A204.1 (cell line): ENCODE measurements around the gene KBTBD7.
"Not testable (repeated sequence)": the region's sequence is repeated elsewhere in the genome, so short reads cannot be mapped to it uniquely, and the experiment has no call there.

ENCODE experiments used
- FAIRE-seq: peaks from 2 replicates; lab custom pipeline; 2012; peaks lifted over from hg19 to GRCh38; lab: Jason Lieb, UNC

The KBTBD7 gene

GRCh38 chr13:41196620-41197019, 2.3 kb upstream of the KBTBD7 start:
- FAIRE-seq: no peak

GRCh38 chr13:41196011-41196410, 1.6 kb upstream of the KBTBD7 start:
- FAIRE-seq: no peak

GRCh38 chr13:41193469-41193868, 900 bp downstream of the KBTBD7 start:
- no peak for FAIRE-seq

- no peak for FAIRE-seq
Measured at GRCh38 chr13:41188584-41188983, 5.8 kb downstream of the KBTBD7 start.

DNA sequence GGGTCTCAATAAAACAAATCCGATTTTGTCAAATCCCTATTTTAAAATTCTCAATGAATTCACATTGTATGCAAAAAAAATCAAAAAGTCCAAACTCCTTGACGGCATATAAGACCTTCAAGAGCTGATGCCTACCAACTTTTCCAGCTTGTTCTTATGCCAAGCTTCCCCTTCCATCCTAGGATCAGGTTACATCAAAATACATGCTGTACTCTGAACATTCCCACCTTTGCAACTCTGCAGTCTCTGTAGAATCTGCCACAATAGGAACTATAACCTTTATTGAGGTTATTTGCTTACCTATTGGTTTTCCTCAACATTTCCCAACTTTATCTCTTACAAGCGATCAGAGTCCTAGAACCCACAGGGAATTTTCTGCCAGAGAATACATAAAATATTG, 7.9 kb downstream of the KBTBD7 start:
- no peak for FAIRE-seq

GRCh38 chr13:41182231-41182630, 12.1 kb downstream of the KBTBD7 start:
- FAIRE-seq: no peak

DNA sequence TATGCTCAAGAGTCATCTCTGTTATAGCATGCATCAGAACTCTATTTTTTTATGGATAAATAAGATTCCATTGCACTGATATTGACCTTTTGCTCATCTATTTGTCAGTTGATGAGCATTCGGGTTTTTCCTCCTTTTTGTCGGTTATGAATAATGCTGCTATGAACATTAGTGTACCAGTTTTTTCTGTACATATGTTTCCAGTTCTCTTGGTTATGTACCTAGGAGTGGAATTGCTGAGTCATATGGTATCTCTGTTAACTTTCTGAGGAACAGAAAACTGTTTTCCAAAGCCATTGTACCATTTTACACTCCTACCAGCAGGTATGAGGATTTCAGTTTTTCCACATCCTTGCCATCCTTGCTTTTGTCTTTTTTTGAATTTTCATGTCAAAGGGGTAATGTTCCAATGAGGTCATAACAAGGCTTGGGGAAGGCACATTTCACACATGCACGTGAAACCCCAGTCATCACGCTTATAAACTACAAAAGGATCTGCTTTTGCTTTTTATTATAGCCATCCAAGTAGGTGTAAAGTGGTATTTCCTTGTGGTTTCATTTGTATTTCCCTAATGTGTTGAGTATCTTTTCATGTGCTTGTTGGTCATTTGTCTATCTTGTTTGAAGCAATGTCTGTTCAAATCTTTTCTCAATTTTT, 14.6 kb downstream of the KBTBD7 start:
- no peak for FAIRE-seq

DNA sequence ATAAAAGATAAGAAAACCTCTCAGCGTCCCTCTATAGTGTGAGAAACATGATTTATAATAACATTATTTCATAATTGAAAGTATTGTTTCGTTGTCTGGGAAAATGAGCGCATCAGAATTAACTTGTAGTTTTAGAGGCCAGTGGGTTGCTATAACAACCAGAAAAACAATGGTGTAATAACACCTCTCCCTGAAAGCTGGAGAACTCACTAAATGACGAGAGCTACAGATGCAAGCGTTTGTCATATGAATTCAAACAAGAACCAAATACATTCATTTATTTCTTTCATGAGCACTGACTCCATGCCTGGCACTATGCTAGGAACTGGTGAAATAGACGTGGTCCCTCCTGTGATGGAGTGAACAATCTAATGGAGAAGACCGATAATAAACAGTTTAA, 16.3 kb downstream of the KBTBD7 start:
- FAIRE-seq: no peak

- no peak for FAIRE-seq
Measured at GRCh38 chr13:41177616-41178015, 16.8 kb downstream of the KBTBD7 start.

- FAIRE-seq: not testable (repeated sequence)
Measured at GRCh38 chr13:41175576-41175975, 18.8 kb downstream of the KBTBD7 start.

DNA sequence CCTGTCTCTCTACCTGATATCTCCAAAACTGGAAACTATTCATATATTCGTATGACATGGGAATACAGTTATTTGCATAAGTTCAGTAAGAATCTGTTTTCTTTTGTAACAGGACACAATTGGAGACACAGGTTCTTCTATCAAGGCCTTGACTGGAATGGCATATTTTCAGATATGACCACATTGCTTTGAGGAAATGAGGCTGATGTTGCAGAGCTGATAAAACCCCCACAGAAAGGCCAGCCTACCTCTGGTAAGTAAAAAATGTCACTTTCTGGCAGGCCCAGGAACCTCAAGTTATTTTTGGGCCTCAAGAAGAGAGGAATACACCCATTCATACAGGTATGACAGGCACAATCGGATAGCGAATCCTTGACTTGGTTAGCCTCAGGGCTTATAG, 32.2 kb downstream of the KBTBD7 start:
- no peak for FAIRE-seq

DNA sequence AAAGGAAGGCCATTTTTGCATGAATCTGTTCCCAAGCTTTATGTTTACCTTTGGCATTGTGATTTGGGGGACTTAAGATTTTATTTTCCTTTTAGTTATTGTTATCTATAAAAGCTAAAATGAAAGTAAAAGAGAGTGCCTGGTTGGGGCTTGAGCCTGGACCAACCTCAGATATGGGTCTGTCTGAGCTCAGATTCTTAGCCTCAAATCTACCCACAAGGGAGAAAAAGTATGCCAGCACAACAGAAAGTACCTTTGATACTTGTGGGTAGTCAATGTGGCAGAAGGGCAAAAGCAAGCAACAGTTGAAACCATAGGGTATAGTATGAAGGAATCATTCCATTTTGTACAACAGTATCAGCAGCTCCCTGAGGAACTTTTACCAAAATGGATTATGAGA, 35.2 kb downstream of the KBTBD7 start:
- no peak for FAIRE-seq

- FAIRE-seq: no peak
Measured at GRCh38 chr13:41157048-41157717, 37.2 kb downstream of the KBTBD7 start.

DNA sequence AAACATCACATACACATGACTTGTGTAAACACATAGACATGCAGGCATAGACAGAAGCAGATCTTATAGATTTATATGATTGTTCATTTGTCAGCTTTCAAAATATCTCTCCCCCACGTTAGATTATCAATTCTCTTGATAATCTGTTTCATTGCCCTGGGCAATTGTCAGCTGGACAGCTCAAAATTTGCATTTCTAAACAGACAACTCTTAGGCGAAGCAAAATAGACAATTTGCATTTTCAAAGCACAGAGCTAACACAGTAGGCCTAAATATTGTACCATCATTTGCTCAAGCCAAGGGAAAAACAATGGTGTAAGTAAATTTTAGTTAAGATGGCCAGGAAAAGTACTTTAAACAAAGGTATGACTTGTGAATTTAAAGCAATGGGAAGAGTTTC, 37.7 kb downstream of the KBTBD7 start:
- FAIRE-seq: no peak

- no peak for FAIRE-seq
Measured at GRCh38 chr13:41154042-41154441, 40.3 kb downstream of the KBTBD7 start.

- FAIRE-seq: no peak
Measured at GRCh38 chr13:41152005-41152404, 42.4 kb downstream of the KBTBD7 start.

DNA sequence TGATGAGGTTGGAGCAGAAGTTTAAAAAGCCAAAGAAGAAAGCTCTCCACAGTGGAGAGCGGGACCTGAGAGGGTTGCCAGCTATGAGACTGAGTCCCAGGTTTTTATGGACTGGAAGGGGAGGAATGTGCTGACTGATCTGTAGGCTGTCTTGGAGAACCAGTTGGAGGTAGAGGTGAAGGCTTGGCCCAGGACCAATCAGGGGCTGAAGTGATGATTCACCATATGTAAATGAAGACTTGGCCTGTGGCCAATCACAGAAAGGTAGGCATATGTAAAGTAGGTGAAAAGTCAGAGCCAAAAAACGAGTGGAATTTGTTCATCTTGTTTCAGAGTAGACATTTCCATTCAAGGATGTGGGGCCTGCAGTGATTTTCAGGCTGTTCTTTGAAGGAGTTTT, 44.3 kb downstream of the KBTBD7 start:
- FAIRE-seq: no peak

GRCh38 chr13:41148419-41149283, 45.7 kb downstream of the KBTBD7 start:
- FAIRE-seq: no peak

GRCh38 chr13:41145136-41145908, 49.0 kb downstream of the KBTBD7 start:
- FAIRE-seq: no peak

- no peak for FAIRE-seq
Measured at GRCh38 chr13:41144576-41144975, 49.8 kb downstream of the KBTBD7 start.
